IMR-90 (cell line): Measurements from ENCODE around the gene SLC7A7. TPM values are rescaled to one million over a fixed set of nuclear protein-coding genes. Genes with fewer than 3 reads are reported as not detected.

ENCODE experiments used
- ATAC-seq: fragments of 200-7000 bp; cut with Tn5 transposase; 2 replicates; pipeline ENCODE4 v1.9.1; 2020; ENCODE audit warnings: low read depth, mild to moderate bottlenecking, moderate library complexity
- BruUV-seq: library from RNA; stranded (reverse); fragments of 400-500 nt; replicated peaks from 2 replicates; lab custom pipeline; 2021; lab: Mats Ljungman, UMichigan
- CTCF ChIA-PET: fragments of 300-600 bp; formaldehyde crosslinking; extraction: SDS; loops from one replicate; lab custom pipeline; 2021; ENCODE audit warnings: antibody characterized with exemption; lab: Yijun Ruan, JAX
- POLR2A ChIA-PET: fragments of 300-600 bp; sonication (Branson Sonifier 250); formaldehyde crosslinking; loops from one replicate; lab custom pipeline; 2022; ENCODE audit warnings: antibody characterized with exemption; ENCODE audit not compliant: unreplicated experiment; lab: Charles Lee
- DNase-seq: peaks from one replicate; pipeline ENCODE4 v3.0.0; 2013
- H2AFZ ChIP-seq: replicated peaks from 2 replicates; pipeline ENCODE3; 2013; ENCODE audit warnings: low read length, mild to moderate bottlenecking; ENCODE audit not compliant: poor library complexity
- H2AK5ac ChIP-seq: 2 replicates; pipeline ENCODE4 v1.6.1; 2013; ENCODE audit warnings: low read depth, low read length, inconsistent platforms
- H2AK9ac ChIP-seq: replicated peaks from 2 replicates; pipeline ENCODE3; 2013; ENCODE audit warnings: mild to moderate bottlenecking, low read depth, low read length, moderate library complexity; ENCODE audit not compliant: poor library complexity
- H2BK120ac ChIP-seq: 2 replicates; pipeline ENCODE4 v1.6.1; 2013; ENCODE audit warnings: low read depth, low read length, inconsistent platforms
- H2BK15ac ChIP-seq: 3 replicates; pipeline ENCODE4 v1.6.1; 2013; ENCODE audit warnings: low read depth, low read length, inconsistent platforms
- H2BK20ac ChIP-seq: 2 replicates; pipeline ENCODE4 v1.6.1; 2013; ENCODE audit warnings: low read depth, mild to moderate bottlenecking, inconsistent platforms, low read length, moderate library complexity
- H2BK5ac ChIP-seq: 2 replicates; pipeline ENCODE4 v1.6.1; 2013; ENCODE audit warnings: mild to moderate bottlenecking, low read depth, low read length, inconsistent platforms; ENCODE audit not compliant: poor library complexity, severe bottlenecking
- H3K14ac ChIP-seq: replicated peaks from 2 replicates; pipeline ENCODE4 v1.6.1; 2013; ENCODE audit warnings: low read depth, low read length, inconsistent platforms
- H3K18ac ChIP-seq: 2 replicates; pipeline ENCODE4 v1.6.1; 2013; ENCODE audit warnings: low read depth, low read length, control low read depth
- H3K23ac ChIP-seq: 2 replicates; pipeline ENCODE4 v1.6.1; 2013; ENCODE audit warnings: low read depth, low read length, inconsistent platforms
- H3K27ac ChIP-seq: 2 replicates; pipeline ENCODE4 v1.5.1; 2013; ENCODE audit warnings: mild to moderate bottlenecking, control low read depth, low read length; ENCODE audit not compliant: insufficient read depth
- H3K27me3 ChIP-seq: 2 replicates; pipeline ENCODE4 v1.6.1; 2013; ENCODE audit warnings: low read length; ENCODE audit not compliant: control insufficient read depth, insufficient read depth
- H3K36me3 ChIP-seq: 2 replicates; pipeline ENCODE4 v1.6.1; 2013; ENCODE audit warnings: low read length, mixed read lengths; ENCODE audit not compliant: control insufficient read depth, insufficient read depth
- H3K4ac ChIP-seq: 2 replicates; pipeline ENCODE4 v1.6.1; 2013; ENCODE audit warnings: low read depth, low read length, inconsistent platforms
- H3K4me1 ChIP-seq: 2 replicates; pipeline ENCODE4 v1.6.1; 2013; ENCODE audit warnings: low read length, mixed read lengths; ENCODE audit not compliant: control insufficient read depth, insufficient read depth
- H3K4me2 ChIP-seq: 2 replicates; pipeline ENCODE4 v1.6.1; 2013; ENCODE audit warnings: low read depth, mild to moderate bottlenecking, control low read depth, low read length, moderate library complexity
- H3K4me3 ChIP-seq: 2 replicates; pipeline ENCODE4 v1.5.1; 2013; ENCODE audit warnings: low read depth, mild to moderate bottlenecking, control low read depth, low read length, moderate library complexity; ENCODE audit not compliant: insufficient read depth
- H3K56ac ChIP-seq: 2 replicates; pipeline ENCODE4 v1.6.1; 2013; ENCODE audit warnings: low read length, inconsistent platforms; ENCODE audit not compliant: insufficient read depth; ENCODE audit errors: extremely low read depth
- H3K79me1 ChIP-seq, 2 experiments: 2 replicates each; pipeline ENCODE4 v1.6.1; 2013; ENCODE audit warnings: low read length in 2 of 2, inconsistent platforms in 1 of 2, low read depth in 1 of 2
- H3K9ac ChIP-seq: 2 replicates; pipeline ENCODE4 v1.6.1; 2013; ENCODE audit warnings: low read depth, low read length, control low read depth
- H3K9me1 ChIP-seq: 2 replicates; pipeline ENCODE4 v1.6.1; 2013; ENCODE audit warnings: low read length, inconsistent platforms; ENCODE audit not compliant: insufficient read depth
- H3K9me3 ChIP-seq: 2 replicates; pipeline ENCODE4 v1.6.1; 2013; ENCODE audit warnings: low read length; ENCODE audit not compliant: control insufficient read depth, insufficient read depth
- H4K20me1 ChIP-seq: 2 replicates; pipeline ENCODE4 v1.6.1; 2013; ENCODE audit warnings: low read length, inconsistent platforms; ENCODE audit not compliant: insufficient read depth
- H4K5ac ChIP-seq: 2 replicates; pipeline ENCODE4 v1.6.1; 2013; ENCODE audit warnings: mild to moderate bottlenecking, low read depth, low read length, control low read depth
- H4K8ac ChIP-seq, 2 experiments: 2 replicates each; pipeline ENCODE4 v1.6.1; 2013; ENCODE audit warnings: low read depth in 2 of 2, low read length in 2 of 2, control low read depth in 1 of 2, inconsistent platforms in 1 of 2
- H4K91ac ChIP-seq: 2 replicates; pipeline ENCODE4 v1.6.1; 2013; ENCODE audit warnings: low read depth, low read length, inconsistent platforms; ENCODE audit not compliant: insufficient read depth
- CEBPB ChIP-seq: IDR thresholded peaks from 2 replicates; pipeline ENCODE4 v1.6.1; 2012; ENCODE audit warnings: low read depth, low read length, improper control_type of control experiment
- CHD1 ChIP-seq: IDR thresholded peaks from 2 replicates; pipeline ENCODE4 v1.6.1; 2012; ENCODE audit warnings: low read depth, low read length, improper control_type of control experiment
- MAZ ChIP-seq: IDR thresholded peaks from 2 replicates; pipeline ENCODE4 v1.6.1; 2012; ENCODE audit warnings: low read depth, mild to moderate bottlenecking, low read length, improper control_type of control experiment, moderate library complexity, borderline replicate concordance
- MXI1 ChIP-seq: IDR thresholded peaks from 2 replicates; pipeline ENCODE4 v1.6.1; 2012; ENCODE audit warnings: low read depth, mild to moderate bottlenecking, low read length, moderate library complexity, borderline replicate concordance
- NFE2L2 ChIP-seq: fragments of 150-350 bp; IDR thresholded peaks from 2 replicates; pipeline ENCODE4 v1.6.1; 2016; ENCODE audit warnings: low read depth, mild to moderate bottlenecking, low read length
- POLR2A ChIP-seq: IDR thresholded peaks from 2 replicates; pipeline ENCODE4 v1.6.1; 2012; ENCODE audit warnings: mild to moderate bottlenecking, low read depth, low read length
- SMC3 ChIP-seq: fragments of 150-350 bp; IDR thresholded peaks from 2 replicates; pipeline ENCODE4 v1.6.1; 2016; ENCODE audit warnings: low read depth, mild to moderate bottlenecking, antibody characterized with exemption, low read length, moderate library complexity
- WGBS, 2 experiments: methylation state at CpG; one replicate each; pipeline versions ENCODE4 v1.1.5 to v1.1.7; 2013; ENCODE audit warnings: missing lambda C conversion rate in 2 of 2; ENCODE audit not compliant: insufficient read length in 1 of 2; ENCODE audit errors: extremely low coverage in 2 of 2; 5-methylcytosine and 5-hydroxymethylcytosine counted together
- dilution Hi-C: fragments of 300-500 bp; cut with HindIII; formaldehyde crosslinking; loops from one replicate; pipeline ENCODE4 v1.14.3; 2018; ENCODE audit warnings: low sequenced_read_pairs; ENCODE audit not compliant: unreplicated experiment
- in situ Hi-C: fragments of 300-500 bp; cut with MboI; formaldehyde crosslinking; loops from 3 replicates; pipeline ENCODE4 v1.14.3; 2019; ENCODE audit warnings: low sequenced_read_pairs, inconsistent platforms, mixed read lengths
- intact Hi-C: fragments of 100-400 bp; cut with micrococcal nuclease; formaldehyde crosslinking; loops from 2 replicates; pipeline ENCODE4 v1.10.0; 2022
- polyA plus RNA-seq, 3 experiments: library from polyadenylated mRNA; depleted of rRNA; stranded (reverse); fragments of >200 nt; gene quantifications; 2 replicates each; pipeline ENCODE4 v1.2.3, GENCODE V29; 2012; ENCODE audit warnings: low replicate concordance in 1 of 3
- total RNA-seq: library from RNA; depleted of rRNA; stranded (reverse); fragments of >200 nt; gene quantifications from 2 replicates; pipeline ENCODE4 v1.2.3, GENCODE V29; 2012
- TF ChIP-seq, protein P1 (sequence below): conservative IDR thresholded peaks from 2 replicates; pipeline ENCODE4 v1.5.1; 2012; ENCODE audit warnings: mild to moderate bottlenecking, low read depth, low read length, improper control_type of control experiment
- TF ChIP-seq, protein P2 (sequence below): fragments of 150-350 bp; IDR thresholded peaks from 2 replicates; pipeline ENCODE4 v1.6.1; 2016; ENCODE audit warnings: low read depth, mild to moderate bottlenecking, low read length, moderate library complexity, borderline replicate concordance
- TF ChIP-seq, protein P3 (sequence below): fragments of 150-350 bp; IDR thresholded peaks from 2 replicates; pipeline ENCODE4 v1.6.1; 2017; ENCODE audit warnings: mild to moderate bottlenecking, antibody characterized with exemption, low read length, low read depth

The SLC7A7 gene
- total and polyA plus RNA-seq, 2 of the 4 experiments (the other 2 are of a cell fraction), result 1.8 to 2.0 TPM

DNA sequence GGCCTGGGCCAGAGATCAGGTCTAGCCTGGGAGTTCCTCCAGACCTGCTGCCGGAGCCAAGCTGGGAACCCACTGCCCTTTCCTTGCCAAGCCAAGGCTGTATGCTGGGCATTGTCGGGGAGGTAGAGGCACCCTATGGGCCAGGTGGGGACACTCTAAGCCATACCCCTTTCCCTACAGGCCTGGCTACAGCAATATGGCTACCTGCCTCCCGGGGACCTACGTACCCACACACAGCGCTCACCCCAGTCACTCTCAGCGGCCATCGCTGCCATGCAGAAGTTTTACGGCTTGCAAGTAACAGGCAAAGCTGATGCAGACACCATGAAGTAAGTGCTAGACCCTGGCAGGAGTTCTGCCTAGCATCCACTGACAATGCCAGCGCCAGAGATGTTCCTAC lies 26.1 kb upstream of the SLC7A7 start:
- no peak overlapping the region for H2AK5ac ChIP-seq
- no peak overlapping the region for H3K9ac ChIP-seq
- H4K5ac ChIP-seq, result no peak overlapping the region
- no peak overlapping the region for H3K18ac ChIP-seq
- intact Hi-C loops, result no loop called here
- ChIA-PET CTCF (no interaction called here), POLR2A (interaction anchor here (0.8 to 1.0 kb wide), 2 partner anchors 10 to 11 kb away, joined by 3 read pairs; no protein-coding TSS in a partner anchor)
- DNase-seq (no peak), ATAC-seq (no peak)
- dilution Hi-C loops, result no loop called here
- BruUV-seq, result no TSS peak
- H3K36me3 ChIP-seq, result peaks cover 66% of the 10 kb centered on the region
- TF ChIP-seq CHD1 (no peak), POLR2A (no peak; the same call in 1 of the 2 replicates), CEBPB (no peak), MAZ (no peak), NFE2L2 (no peak), MXI1 (no peak), SMC3 (no peak)
- TF ChIP-seq, protein P1, sequence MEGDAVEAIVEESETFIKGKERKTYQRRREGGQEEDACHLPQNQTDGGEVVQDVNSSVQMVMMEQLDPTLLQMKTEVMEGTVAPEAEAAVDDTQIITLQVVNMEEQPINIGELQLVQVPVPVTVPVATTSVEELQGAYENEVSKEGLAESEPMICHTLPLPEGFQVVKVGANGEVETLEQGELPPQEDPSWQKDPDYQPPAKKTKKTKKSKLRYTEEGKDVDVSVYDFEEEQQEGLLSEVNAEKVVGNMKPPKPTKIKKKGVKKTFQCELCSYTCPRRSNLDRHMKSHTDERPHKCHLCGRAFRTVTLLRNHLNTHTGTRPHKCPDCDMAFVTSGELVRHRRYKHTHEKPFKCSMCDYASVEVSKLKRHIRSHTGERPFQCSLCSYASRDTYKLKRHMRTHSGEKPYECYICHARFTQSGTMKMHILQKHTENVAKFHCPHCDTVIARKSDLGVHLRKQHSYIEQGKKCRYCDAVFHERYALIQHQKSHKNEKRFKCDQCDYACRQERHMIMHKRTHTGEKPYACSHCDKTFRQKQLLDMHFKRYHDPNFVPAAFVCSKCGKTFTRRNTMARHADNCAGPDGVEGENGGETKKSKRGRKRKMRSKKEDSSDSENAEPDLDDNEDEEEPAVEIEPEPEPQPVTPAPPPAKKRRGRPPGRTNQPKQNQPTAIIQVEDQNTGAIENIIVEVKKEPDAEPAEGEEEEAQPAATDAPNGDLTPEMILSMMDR, result no peak
- TF ChIP-seq, protein P2, sequence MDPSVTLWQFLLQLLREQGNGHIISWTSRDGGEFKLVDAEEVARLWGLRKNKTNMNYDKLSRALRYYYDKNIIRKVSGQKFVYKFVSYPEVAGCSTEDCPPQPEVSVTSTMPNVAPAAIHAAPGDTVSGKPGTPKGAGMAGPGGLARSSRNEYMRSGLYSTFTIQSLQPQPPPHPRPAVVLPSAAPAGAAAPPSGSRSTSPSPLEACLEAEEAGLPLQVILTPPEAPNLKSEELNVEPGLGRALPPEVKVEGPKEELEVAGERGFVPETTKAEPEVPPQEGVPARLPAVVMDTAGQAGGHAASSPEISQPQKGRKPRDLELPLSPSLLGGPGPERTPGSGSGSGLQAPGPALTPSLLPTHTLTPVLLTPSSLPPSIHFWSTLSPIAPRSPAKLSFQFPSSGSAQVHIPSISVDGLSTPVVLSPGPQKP, result no peak
- TF ChIP-seq, protein P3, sequence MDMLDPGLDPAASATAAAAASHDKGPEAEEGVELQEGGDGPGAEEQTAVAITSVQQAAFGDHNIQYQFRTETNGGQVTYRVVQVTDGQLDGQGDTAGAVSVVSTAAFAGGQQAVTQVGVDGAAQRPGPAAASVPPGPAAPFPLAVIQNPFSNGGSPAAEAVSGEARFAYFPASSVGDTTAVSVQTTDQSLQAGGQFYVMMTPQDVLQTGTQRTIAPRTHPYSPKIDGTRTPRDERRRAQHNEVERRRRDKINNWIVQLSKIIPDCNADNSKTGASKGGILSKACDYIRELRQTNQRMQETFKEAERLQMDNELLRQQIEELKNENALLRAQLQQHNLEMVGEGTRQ, result no peak
- H2BK15ac ChIP-seq, result no peak overlapping the region
- WGBS, 2 experiments, result 97% methylated on average over 7 of the region's 9 CpGs; no CpG with 5 or more reads in 1 of the 2 experiments
- peaks cover 23% of the 10 kb centered on the region for H3K4me1 ChIP-seq
- H2BK20ac ChIP-seq, result no peak overlapping the region
- no peak overlapping the region for H3K4me3 ChIP-seq
- H2AK9ac ChIP-seq, result peak overlapping the region; percentile 71
- H3K79me1 ChIP-seq, result peaks cover 7 to 62% of the 10 kb centered on the region in 2 experiments; a peak in 3 of 4 replicates
- no peak overlapping the region for H3K4me2 ChIP-seq
- in situ Hi-C loops, result loop anchor here (10.0 kb wide), 1 partner anchor 257 kb away; the partner anchor contains the start of gene DAD1
- no peak overlapping the region for H3K14ac ChIP-seq
- peak overlapping the region; percentile 25 for H2AFZ ChIP-seq
- H2BK120ac ChIP-seq, result no peak overlapping the region
- H3K9me1 ChIP-seq, result peaks cover 27% of the 10 kb centered on the region
- H3K27me3 ChIP-seq, result no peaks in the 10 kb centered on the region
- H4K20me1 ChIP-seq, result peaks cover 60% of the 10 kb centered on the region
- H3K9me3 ChIP-seq, result no peaks in the 10 kb centered on the region
- H3K27ac ChIP-seq, result peak overlapping the region; percentile 3; the same call in 1 of the 2 replicates
- no peak overlapping the region for H2BK5ac ChIP-seq
- H4K8ac ChIP-seq, result peak overlapping the region in 1 of 2 experiments; percentile 20; a peak in 1 of 4 replicates
- no peak overlapping the region for H3K56ac ChIP-seq
- no peak overlapping the region for H3K4ac ChIP-seq
- no peak overlapping the region for H3K23ac ChIP-seq
- no peak overlapping the region for H4K91ac ChIP-seq
